B cell (primary cell): ENCODE data around the gene ADAMTS19.

Experiments used
- EZH2 ChIP-seq: IDR thresholded peaks from 2 replicates; pipeline ENCODE4 v1.6.1; 2012; ENCODE audit warnings: borderline replicate concordance, low read depth, mild to moderate bottlenecking, moderate library complexity, low read length; ENCODE audit not compliant: insufficient read depth, poor library complexity, severe bottlenecking
- TF ChIP-seq, protein P1 (sequence below): fragments of 200-600 bp; IDR thresholded peaks from one replicate; pipeline ENCODE4 v1.8.0; 2022; ENCODE audit warnings: antibody characterized with exemption, mild to moderate bottlenecking

DNA sequence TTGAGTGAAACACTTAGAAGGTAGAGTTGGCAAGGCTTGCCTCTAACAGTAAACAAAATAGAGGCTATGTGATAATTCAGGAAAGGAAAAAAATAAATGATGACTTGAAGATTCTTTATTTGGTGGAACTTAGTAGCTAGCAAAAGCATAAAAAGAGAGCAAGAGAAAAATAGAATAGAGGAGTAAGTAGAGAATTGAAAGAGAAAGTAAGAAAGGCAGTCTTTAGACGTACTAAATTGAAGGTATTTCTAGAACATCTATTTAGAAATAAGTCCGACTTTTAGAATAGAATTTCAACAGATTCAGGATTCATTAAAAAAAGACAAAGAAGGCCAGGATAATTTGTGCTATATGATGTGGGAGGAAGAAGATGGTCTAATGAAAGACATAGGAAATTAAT, 159.7 kb downstream of the ADAMTS19 start:
- TF ChIP-seq, protein P1, sequence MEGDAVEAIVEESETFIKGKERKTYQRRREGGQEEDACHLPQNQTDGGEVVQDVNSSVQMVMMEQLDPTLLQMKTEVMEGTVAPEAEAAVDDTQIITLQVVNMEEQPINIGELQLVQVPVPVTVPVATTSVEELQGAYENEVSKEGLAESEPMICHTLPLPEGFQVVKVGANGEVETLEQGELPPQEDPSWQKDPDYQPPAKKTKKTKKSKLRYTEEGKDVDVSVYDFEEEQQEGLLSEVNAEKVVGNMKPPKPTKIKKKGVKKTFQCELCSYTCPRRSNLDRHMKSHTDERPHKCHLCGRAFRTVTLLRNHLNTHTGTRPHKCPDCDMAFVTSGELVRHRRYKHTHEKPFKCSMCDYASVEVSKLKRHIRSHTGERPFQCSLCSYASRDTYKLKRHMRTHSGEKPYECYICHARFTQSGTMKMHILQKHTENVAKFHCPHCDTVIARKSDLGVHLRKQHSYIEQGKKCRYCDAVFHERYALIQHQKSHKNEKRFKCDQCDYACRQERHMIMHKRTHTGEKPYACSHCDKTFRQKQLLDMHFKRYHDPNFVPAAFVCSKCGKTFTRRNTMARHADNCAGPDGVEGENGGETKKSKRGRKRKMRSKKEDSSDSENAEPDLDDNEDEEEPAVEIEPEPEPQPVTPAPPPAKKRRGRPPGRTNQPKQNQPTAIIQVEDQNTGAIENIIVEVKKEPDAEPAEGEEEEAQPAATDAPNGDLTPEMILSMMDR = no peak
- no peak for TF ChIP-seq EZH2
